GM12865 (cell line): Measurements from ENCODE around the gene SKA2.

Experiments used
- DNase-seq: peaks from one replicate; pipeline ENCODE4 v3.0.0; 2010; ENCODE audit warnings: low read depth
- H3K4me3 ChIP-seq: 2 replicates; pipeline ENCODE4 v1.5.1; 2011; ENCODE audit warnings: mild to moderate bottlenecking, low read depth, low read length, control low read depth
- TF ChIP-seq, protein P1 (sequence below): IDR thresholded peaks from 2 replicates; pipeline ENCODE4 v1.5.1; 2011; ENCODE audit warnings: low read length, control low read depth, low read depth, inconsistent platforms; ENCODE audit not compliant: insufficient read depth; ENCODE audit errors: missing control alignments

SKA2 gene

DNA sequence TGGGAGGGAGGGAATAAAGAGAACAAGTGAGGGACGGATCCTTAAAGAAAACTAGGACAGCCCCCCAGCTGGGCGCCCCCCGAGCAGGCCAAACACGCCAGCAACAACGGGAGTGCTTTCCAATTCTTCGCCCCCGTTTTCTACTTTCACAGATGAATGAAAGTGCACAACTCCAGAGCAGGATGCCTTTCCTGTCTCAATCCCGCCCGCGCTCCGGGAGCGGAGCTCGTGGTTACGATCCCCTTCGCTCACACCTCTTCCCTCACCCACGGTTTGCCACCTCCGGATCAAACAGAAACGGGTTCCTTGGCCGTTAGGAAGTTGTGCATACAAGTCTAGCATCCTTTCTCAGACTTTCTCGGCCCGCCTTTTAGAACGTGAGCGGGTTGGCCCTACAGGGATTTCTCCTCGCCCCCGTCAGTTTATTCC lies 680 bp downstream of the SKA2 start:
- H3K4me3 ChIP-seq, result peak overlapping the region; percentile 73
- DNase-seq, result peak; percentile 51
- TF ChIP-seq, protein P1, sequence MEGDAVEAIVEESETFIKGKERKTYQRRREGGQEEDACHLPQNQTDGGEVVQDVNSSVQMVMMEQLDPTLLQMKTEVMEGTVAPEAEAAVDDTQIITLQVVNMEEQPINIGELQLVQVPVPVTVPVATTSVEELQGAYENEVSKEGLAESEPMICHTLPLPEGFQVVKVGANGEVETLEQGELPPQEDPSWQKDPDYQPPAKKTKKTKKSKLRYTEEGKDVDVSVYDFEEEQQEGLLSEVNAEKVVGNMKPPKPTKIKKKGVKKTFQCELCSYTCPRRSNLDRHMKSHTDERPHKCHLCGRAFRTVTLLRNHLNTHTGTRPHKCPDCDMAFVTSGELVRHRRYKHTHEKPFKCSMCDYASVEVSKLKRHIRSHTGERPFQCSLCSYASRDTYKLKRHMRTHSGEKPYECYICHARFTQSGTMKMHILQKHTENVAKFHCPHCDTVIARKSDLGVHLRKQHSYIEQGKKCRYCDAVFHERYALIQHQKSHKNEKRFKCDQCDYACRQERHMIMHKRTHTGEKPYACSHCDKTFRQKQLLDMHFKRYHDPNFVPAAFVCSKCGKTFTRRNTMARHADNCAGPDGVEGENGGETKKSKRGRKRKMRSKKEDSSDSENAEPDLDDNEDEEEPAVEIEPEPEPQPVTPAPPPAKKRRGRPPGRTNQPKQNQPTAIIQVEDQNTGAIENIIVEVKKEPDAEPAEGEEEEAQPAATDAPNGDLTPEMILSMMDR, result no peak

DNA sequence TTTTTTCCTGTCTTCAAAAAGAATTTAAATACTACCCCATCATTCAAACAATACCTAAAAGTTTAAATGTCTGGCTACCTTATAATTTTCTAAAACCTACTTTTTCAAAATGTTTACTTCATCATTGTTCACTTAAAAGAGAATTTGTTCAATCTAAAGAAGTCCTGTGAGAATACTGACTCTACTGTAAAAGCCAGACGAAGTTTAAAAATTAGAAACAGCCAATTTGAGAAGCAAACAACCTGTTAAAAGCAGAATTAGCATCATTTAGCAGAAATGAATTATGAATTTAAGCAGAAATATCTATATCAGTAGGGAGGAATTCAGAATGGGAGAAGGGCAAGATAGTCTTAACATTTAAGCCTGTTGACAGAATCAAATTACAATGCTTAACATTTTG lies 2.1 kb downstream of the SKA2 start:
- H3K4me3 ChIP-seq, result peak overlapping the region; percentile 73
- TF ChIP-seq, protein P1, result no peak

DNA sequence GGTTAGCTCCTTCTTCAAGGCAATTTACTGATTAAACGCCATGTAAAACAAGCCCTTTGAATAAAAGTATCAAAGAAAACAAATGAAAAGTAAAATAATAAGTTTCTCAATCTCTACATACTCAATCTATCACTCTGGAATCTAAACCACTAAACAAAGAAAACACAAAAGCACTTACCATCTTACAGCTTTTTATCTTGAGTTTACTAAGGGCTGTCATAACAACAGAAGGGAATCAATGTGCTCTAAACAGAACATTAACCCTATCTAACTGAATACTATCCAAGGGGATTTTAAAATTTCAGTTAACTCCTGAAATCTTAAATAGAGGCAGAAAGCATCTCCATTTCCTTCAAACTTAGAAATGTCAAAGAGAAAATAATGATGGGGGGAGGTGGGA lies 3.4 kb downstream of the SKA2 start:
- no peak overlapping the region for H3K4me3 ChIP-seq
- no peak for DNase-seq
- TF ChIP-seq, protein P1, result no peak

More for the DNA sequence above, 2.1 kb downstream of the SKA2 start:
- no peak for DNase-seq

DNA sequence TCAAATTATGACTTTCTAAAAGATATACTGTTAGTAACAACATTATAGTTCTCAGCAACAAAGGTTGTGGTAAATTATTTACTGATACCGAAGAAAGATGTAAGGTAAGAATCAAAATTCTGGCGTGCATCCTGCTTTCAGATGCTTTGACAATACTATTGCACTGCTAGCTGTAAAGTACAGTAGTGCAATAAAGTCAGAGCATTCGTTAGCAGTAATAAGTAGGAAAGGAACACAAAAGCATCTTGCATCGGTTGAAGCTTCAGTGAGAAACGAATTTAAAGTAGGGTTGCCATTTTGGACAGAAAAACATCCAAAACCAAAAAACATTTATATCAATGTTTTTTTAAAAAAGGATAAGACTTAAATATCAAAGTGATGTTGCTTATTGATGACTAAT lies 4.0 kb downstream of the SKA2 start:
- no peak for DNase-seq
- no peak overlapping the region for H3K4me3 ChIP-seq
- TF ChIP-seq, protein P1, result no peak

DNA sequence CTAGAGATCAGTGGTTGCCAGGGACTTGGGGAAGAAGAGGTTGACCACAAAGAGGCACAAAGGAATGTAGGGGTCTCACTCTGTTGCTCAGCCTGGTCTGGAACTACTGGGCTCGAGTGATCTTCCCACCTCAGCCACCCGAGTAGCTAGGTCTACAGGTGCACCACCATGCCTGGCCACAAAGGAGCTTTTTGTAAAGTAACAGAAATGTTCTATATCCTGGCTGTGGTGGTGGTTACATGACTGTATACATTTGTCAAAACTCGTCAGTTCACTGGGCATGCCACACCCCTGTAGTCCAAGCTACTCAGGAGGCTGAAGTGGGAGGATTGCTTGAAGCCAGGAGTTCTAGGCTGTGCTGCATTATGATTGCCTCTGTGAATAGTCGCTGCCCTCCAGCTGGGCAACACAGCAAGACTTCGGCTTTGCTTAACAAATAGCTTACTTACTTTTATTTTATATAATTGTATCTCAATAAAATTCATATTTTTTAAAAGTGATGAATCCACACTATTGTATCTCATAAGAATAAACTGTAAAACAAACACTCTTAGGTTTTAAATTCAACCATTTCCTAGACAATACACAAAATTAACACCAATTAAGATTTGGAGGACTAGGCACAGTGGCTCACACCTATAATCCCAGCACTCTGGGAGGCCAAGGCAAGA lies 5.0 kb downstream of the SKA2 start:
- TF ChIP-seq, protein P1, result no peak
- H3K4me3 ChIP-seq, result no peak overlapping the region
- peak; percentile 30 for DNase-seq

DNA sequence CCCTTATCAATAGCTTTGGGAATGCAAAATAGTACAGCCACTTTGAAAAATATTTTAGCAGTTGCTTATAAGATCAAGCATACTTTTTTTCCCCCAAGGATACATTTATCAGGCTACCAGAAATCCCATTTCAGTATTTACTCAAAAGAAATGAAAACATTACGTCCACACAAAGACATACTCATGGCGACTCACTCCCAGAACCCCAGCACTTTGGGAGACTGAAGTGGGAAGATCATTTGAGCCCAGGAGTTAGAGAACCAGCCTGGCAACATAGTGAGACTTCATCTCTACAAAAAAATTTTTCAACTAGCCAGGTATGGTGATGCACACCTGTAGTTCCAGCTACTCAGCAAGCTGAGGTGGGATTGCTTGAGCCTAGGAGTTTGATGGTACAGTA lies 5.9 kb downstream of the SKA2 start:
- TF ChIP-seq, protein P1, result no peak
- DNase-seq, result no peak
- no peak overlapping the region for H3K4me3 ChIP-seq

DNA sequence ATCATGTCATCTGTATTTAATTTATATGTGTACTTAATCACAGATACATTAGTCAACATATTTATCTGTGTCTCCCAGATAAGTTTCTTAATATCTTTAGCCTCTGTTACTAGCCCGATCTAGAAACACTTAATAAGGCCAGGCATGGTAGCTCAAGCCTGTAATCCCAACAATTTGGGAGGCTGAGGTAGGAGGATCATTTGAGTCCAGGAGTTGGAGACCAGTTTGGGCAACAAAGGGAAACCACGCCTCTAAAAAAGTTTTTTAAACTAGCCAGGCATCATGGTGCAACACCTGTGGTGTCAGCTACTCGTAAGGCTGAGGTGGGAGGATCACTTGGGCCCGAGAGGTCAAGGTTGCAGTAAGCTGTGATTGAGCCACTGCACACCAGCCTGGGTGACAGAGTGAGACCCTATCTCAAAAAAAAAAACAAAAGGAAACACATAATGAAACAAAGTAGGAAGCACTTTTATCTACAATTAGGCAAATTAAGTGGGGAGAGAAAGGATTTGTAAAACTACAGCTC lies 9.4 kb downstream of the SKA2 start:
- TF ChIP-seq, protein P1, result no peak
- no peak for DNase-seq
- no peak overlapping the region for H3K4me3 ChIP-seq
